GM12878 (cell line): Measurements from ENCODE around the gene FBXL17. TPM values are rescaled to one million over a fixed set of nuclear protein-coding genes. Genes with fewer than 3 reads are reported as not detected.

ENCODE experiments used
- ATAC-seq: fragments of 200-7000 bp; cut with Tn5 transposase; 3 replicates; pipeline ENCODE4 v1.9.1; 2020; ENCODE audit warnings: mild to moderate bottlenecking, moderate library complexity
- BruUV-seq: library from RNA; stranded (reverse); fragments of 400-500 nt; replicated peaks from 2 replicates; lab custom pipeline; 2021; lab: Mats Ljungman, UMichigan
- CTCF ChIA-PET: fragments of 300-600 bp; sonication (Branson Sonifier 250); formaldehyde crosslinking; extraction: SDS; loops from one replicate; lab custom pipeline; 2021; ENCODE audit warnings: inconsistent platforms; lab: Yijun Ruan, JAX
- POLR2A ChIA-PET: fragments of 350-600 bp; formaldehyde crosslinking; extraction: SDS; loops from one replicate; lab custom pipeline; 2021; ENCODE audit warnings: inconsistent platforms; lab: Charles Lee
- RAD21 ChIA-PET: fragments of 300-600 bp; sonication (Branson Sonifier 250); formaldehyde crosslinking; loops from one replicate; lab custom pipeline; 2023; ENCODE audit warnings: antibody characterized with exemption; ENCODE audit not compliant: unreplicated experiment; lab: Charles Lee
- SMC1A ChIA-PET: fragments of 300-600 bp; sonication (Branson Sonifier 250); formaldehyde crosslinking; loops from one replicate; lab custom pipeline; 2023; ENCODE audit not compliant: unreplicated experiment, uncharacterized antibody; lab: Charles Lee
- DNase-seq: peaks from one replicate; pipeline ENCODE4 v3.0.0-alpha.2; 2011; ENCODE audit warnings: low read depth, low spot score
- FAIRE-seq: peaks from 3 replicates; lab custom pipeline; 2011; peaks lifted over from hg19 to GRCh38; lab: Jason Lieb, UNC
- H2AFZ ChIP-seq: 2 replicates; pipeline ENCODE4 v1.6.0; 2011; ENCODE audit warnings: low read depth, low read length, control low read depth; ENCODE audit not compliant: control insufficient read depth
- H3K27ac ChIP-seq: 2 replicates; pipeline ENCODE4 v1.5.1; 2011; ENCODE audit warnings: control low read depth; ENCODE audit not compliant: control insufficient read depth, insufficient read depth
- H3K27me3 ChIP-seq, 2 experiments: replicated peaks in 1 of 2; 2 replicates each; pipeline versions ENCODE4 v1.6.0 to v1.6.1; 2011; ENCODE audit warnings: low read length in 1 of 2; ENCODE audit not compliant: control insufficient read depth in 2 of 2, insufficient read depth in 2 of 2
- H3K36me3 ChIP-seq, 2 experiments: 2 replicates each; pipeline ENCODE4 v1.5.1; 2011; ENCODE audit warnings: low read length in 1 of 2; ENCODE audit not compliant: control insufficient read depth in 2 of 2, insufficient read depth in 2 of 2
- H3K4me1 ChIP-seq: 2 replicates; pipeline ENCODE4 v1.6.1; 2011; ENCODE audit warnings: mild to moderate bottlenecking, low read length, moderate library complexity, mixed read lengths; ENCODE audit not compliant: control insufficient read depth, insufficient read depth
- H3K4me2 ChIP-seq: 2 replicates; pipeline ENCODE4 v1.6.0; 2011; ENCODE audit warnings: control low read depth; ENCODE audit not compliant: control insufficient read depth, insufficient read depth
- H3K4me3 ChIP-seq: fragments of 200-600 bp; sonication (generic); 2 replicates; pipeline ENCODE4 v1.5.1; 2016
- H3K79me2 ChIP-seq: 2 replicates; pipeline ENCODE4 v1.6.0; 2011; ENCODE audit warnings: low read length; ENCODE audit not compliant: control insufficient read depth, insufficient read depth
- H3K9ac ChIP-seq: 2 replicates; pipeline ENCODE4 v1.8.0; 2011; ENCODE audit warnings: low read length, control low read depth, mixed read lengths; ENCODE audit not compliant: control insufficient read depth, insufficient read depth
- H3K9me3 ChIP-seq: replicated peaks from 3 replicates; pipeline ENCODE4 v1.5.1; 2011; ENCODE audit warnings: mild to moderate bottlenecking, low read length; ENCODE audit not compliant: control insufficient read depth, insufficient read depth
- H4K20me1 ChIP-seq: 2 replicates; pipeline ENCODE4 v1.6.0; 2011; ENCODE audit not compliant: control insufficient read depth, insufficient read depth
- CEBPB ChIP-seq, 2 experiments: fragments of 150-350 bp in 1 of 2; IDR thresholded peaks; 2 replicates each; pipeline ENCODE4 v1.6.1; 2012 to 2014; ENCODE audit warnings: low read depth in 2 of 2, low read length in 2 of 2, borderline replicate concordance in 1 of 2, inconsistent platforms in 1 of 2
- ESRRA ChIP-seq: IDR thresholded peaks from 2 replicates; pipeline ENCODE4 v1.6.1; 2012; ENCODE audit warnings: mild to moderate bottlenecking, low read length, improper control_type of control experiment
- IRF4 ChIP-seq: IDR thresholded peaks from 2 replicates; pipeline ENCODE4 v1.6.1; 2011; ENCODE audit warnings: low read depth, low read length
- MTA3 ChIP-seq: IDR thresholded peaks from 2 replicates; pipeline ENCODE4 v1.6.1; 2012; ENCODE audit warnings: low read length, inconsistent platforms, borderline replicate concordance
- PAX8 ChIP-seq: fragments of 450-650 bp; IDR thresholded peaks from 2 replicates; pipeline ENCODE4 v1.6.1; 2017; ENCODE audit warnings: mild to moderate bottlenecking, moderate library complexity
- RB1 ChIP-seq: fragments of 450-650 bp; formaldehyde crosslinking; IDR thresholded peaks from 2 replicates; pipeline ENCODE4 v1.6.1; 2017; ENCODE audit warnings: mild to moderate bottlenecking, borderline replicate concordance
- SMAD5 ChIP-seq: IDR thresholded peaks from 2 replicates; pipeline ENCODE4 v1.6.1; 2016; ENCODE audit warnings: antibody characterized with exemption, low read depth
- SREBF2 ChIP-seq: IDR thresholded peaks from 2 replicates; pipeline ENCODE4 v1.6.1; 2012; ENCODE audit warnings: mild to moderate bottlenecking, low read length
- STAT1 ChIP-seq: fragments of 450-650 bp; conservative IDR thresholded peaks from 2 replicates; pipeline ENCODE4 v1.6.1; 2014; ENCODE audit warnings: antibody characterized with exemption, mild to moderate bottlenecking
- ZBED1 ChIP-seq: IDR thresholded peaks from 2 replicates; pipeline ENCODE4 v1.6.1; 2016; ENCODE audit warnings: borderline replicate concordance
- ZSCAN29 ChIP-seq: fragments of 450-650 bp; IDR thresholded peaks from 2 replicates; pipeline ENCODE4 v1.6.1; 2017; ENCODE audit warnings: mild to moderate bottlenecking, moderate library complexity
- in situ Hi-C: fragments of 300-500 bp; cut with MboI; formaldehyde crosslinking; loops from 9 replicates; pipeline ENCODE4 v1.14.3; 2018; ENCODE audit warnings: mixed read lengths
- intact Hi-C: fragments of 100-400 bp; cut with micrococcal nuclease; formaldehyde crosslinking; loops from one replicate; pipeline ENCODE4 v1.14.2; 2022; ENCODE audit not compliant: unreplicated experiment
- polyA plus RNA-seq, 11 experiments: library from polyadenylated mRNA; depleted of rRNA in 4 of 11; unstranded in 6 of 11; stranded (reverse) in 5 of 11; fragments of >200 nt; fragmentation: Nextera tagmentation in 4 of 11; fragmentation: Illumina TruSeq in 1 of 11; extraction: Ambion mirVana in 4 of 11; extraction: Trizol in 1 of 11; gene quantifications; 1 replicate in 1 of 11; 2 replicates in 10 of 11; pipeline versions ENCODE4 v1.2.1 to v1.2.3, GENCODE V29; 2011 to 2016; ENCODE audit warnings: inconsistent platforms in 2 of 11, missing spikeins in 2 of 11, low read depth in 1 of 11
- total RNA-seq, 4 experiments: library from RNA; depleted of rRNA in 3 of 4; stranded (reverse); fragments of >200 nt in 3 of 4; fragmentation: Illumina TruSeq in 1 of 4; extraction: Trizol in 1 of 4; gene quantifications; 2 replicates each; pipeline versions ENCODE4 v1.2.1 to v1.2.3, GENCODE V29; 2013 to 2021
- TF ChIP-seq, protein P1 (sequence below): fragments of 450-650 bp; formaldehyde crosslinking; IDR thresholded peaks from 2 replicates; pipeline ENCODE4 v1.5.0; 2022; ENCODE audit warnings: mild to moderate bottlenecking, missing genetic modification characterization
- TF ChIP-seq, protein P2 (sequence below): IDR thresholded peaks from 2 replicates; pipeline ENCODE4 v1.6.1; 2012; ENCODE audit warnings: low read depth, low read length, improper control_type of control experiment
- TF ChIP-seq, protein P3 (sequence below): fragments of 450-650 bp; IDR thresholded peaks from 2 replicates; pipeline ENCODE4 v1.6.1; 2016; ENCODE audit warnings: mild to moderate bottlenecking
- TF ChIP-seq, protein P4 (sequence below): fragments of 450-650 bp; formaldehyde crosslinking; IDR thresholded peaks from 2 replicates; pipeline ENCODE4 v1.4.0; 2020; ENCODE audit warnings: mild to moderate bottlenecking, moderate library complexity

Gene FBXL17
- total and polyA plus RNA-seq, 10 of the 15 experiments (the other 5 are each of a cell fraction or from before 2014, with no cell fraction given) = 0.88 to 9.0 (median 4.4) TPM

DNA sequence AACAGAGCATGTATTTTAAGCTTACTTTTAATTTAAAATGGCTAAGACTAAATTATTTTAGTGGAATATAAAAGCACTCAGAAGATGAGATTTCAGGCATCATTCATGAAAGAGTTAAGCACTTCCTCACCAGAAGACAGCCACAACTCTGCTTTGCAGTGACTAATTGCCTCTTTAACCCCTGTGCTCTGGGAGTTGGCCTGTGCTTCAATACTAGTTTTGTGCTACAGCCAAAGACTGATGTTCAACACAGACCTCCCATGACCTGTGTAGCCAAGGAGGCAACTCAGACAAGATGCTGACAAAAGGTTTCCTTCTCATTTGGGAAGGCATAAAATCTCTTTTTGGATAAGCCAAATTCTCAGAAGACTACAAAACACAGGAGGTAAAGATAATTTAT lies 353.5 kb downstream of the FBXL17 start:
- Histone ChIP-seq H4K20me1 (no peaks in the 10 kb centered on the region), H3K4me3 (no peak overlapping the region), H3K9ac (no peak overlapping the region), H3K4me1 (no peaks in the 10 kb centered on the region), H3K79me2 (no peaks in the 10 kb centered on the region), H3K9me3 (no peaks in the 10 kb centered on the region), H2AFZ (no peak overlapping the region), H3K27me3 (no peaks in the 10 kb centered on the region), H3K36me3 (no peaks in the 10 kb centered on the region), H3K27ac (no peak overlapping the region), H3K4me2 (no peak overlapping the region)
- SMC1A ChIA-PET = interaction anchor here (1.4 to 2.0 kb wide), 2 partner anchors 10 to 217 kb away, joined by 5 to 11 read pairs; no protein-coding TSS in a partner anchor
- RAD21 ChIA-PET = interaction anchor here (0.7 kb wide), 1 partner anchor 216 kb away, joined by 3 read pairs; no protein-coding TSS in a partner anchor
- ATAC-seq = peak; percentile 50; the same call in 2 of the 3 replicates
- CTCF ChIA-PET = no interaction called here
- in situ Hi-C loops = no loop called here
- DNase-seq = no peak
- POLR2A ChIA-PET = no interaction called here
- FAIRE-seq = no peak
- intact Hi-C loops = no loop called here
- BruUV-seq = no TSS peak
- no peak for TF ChIP-seq IRF4
- no peak for TF ChIP-seq CEBPB (IDR thresholded peaks at IDR 0.05; ENCODE audit: borderline replicate concordance in 1 of 2, low read depth in 2 of 2, low read length in 2 of 2)
- TF ChIP-seq, protein P1, sequence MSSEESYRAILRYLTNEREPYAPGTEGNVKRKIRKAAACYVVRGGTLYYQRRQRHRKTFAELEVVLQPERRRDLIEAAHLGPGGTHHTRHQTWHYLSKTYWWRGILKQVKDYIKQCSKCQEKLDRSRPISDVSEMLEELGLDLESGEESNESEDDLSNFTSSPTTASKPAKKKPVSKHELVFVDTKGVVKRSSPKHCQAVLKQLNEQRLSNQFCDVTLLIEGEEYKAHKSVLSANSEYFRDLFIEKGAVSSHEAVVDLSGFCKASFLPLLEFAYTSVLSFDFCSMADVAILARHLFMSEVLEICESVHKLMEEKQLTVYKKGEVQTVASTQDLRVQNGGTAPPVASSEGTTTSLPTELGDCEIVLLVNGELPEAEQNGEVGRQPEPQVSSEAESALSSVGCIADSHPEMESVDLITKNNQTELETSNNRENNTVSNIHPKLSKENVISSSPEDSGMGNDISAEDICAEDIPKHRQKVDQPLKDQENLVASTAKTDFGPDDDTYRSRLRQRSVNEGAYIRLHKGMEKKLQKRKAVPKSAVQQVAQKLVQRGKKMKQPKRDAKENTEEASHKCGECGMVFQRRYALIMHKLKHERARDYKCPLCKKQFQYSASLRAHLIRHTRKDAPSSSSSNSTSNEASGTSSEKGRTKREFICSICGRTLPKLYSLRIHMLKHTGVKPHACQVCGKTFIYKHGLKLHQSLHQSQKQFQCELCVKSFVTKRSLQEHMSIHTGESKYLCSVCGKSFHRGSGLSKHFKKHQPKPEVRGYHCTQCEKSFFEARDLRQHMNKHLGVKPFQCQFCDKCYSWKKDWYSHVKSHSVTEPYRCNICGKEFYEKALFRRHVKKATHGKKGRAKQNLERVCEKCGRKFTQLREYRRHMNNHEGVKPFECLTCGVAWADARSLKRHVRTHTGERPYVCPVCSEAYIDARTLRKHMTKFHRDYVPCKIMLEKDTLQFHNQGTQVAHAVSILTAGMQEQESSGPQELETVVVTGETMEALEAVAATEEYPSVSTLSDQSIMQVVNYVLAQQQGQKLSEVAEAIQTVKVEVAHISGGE (CRISPR knock-in tag) = no peak
- TF ChIP-seq SMAD5 = no peak
- TF ChIP-seq ESRRA = no peak
- TF ChIP-seq, protein P2, sequence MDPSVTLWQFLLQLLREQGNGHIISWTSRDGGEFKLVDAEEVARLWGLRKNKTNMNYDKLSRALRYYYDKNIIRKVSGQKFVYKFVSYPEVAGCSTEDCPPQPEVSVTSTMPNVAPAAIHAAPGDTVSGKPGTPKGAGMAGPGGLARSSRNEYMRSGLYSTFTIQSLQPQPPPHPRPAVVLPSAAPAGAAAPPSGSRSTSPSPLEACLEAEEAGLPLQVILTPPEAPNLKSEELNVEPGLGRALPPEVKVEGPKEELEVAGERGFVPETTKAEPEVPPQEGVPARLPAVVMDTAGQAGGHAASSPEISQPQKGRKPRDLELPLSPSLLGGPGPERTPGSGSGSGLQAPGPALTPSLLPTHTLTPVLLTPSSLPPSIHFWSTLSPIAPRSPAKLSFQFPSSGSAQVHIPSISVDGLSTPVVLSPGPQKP = no peak
- TF ChIP-seq MTA3 = no peak
- TF ChIP-seq PAX8 = no peak
- TF ChIP-seq, protein P3, sequence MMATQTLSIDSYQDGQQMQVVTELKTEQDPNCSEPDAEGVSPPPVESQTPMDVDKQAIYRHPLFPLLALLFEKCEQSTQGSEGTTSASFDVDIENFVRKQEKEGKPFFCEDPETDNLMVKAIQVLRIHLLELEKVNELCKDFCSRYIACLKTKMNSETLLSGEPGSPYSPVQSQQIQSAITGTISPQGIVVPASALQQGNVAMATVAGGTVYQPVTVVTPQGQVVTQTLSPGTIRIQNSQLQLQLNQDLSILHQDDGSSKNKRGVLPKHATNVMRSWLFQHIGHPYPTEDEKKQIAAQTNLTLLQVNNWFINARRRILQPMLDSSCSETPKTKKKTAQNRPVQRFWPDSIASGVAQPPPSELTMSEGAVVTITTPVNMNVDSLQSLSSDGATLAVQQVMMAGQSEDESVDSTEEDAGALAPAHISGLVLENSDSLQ = no peak
- TF ChIP-seq ZBED1 = no peak
- TF ChIP-seq SREBF2 = no peak
- no peak for TF ChIP-seq STAT1
- TF ChIP-seq ZSCAN29 = no peak
- TF ChIP-seq, protein P4, sequence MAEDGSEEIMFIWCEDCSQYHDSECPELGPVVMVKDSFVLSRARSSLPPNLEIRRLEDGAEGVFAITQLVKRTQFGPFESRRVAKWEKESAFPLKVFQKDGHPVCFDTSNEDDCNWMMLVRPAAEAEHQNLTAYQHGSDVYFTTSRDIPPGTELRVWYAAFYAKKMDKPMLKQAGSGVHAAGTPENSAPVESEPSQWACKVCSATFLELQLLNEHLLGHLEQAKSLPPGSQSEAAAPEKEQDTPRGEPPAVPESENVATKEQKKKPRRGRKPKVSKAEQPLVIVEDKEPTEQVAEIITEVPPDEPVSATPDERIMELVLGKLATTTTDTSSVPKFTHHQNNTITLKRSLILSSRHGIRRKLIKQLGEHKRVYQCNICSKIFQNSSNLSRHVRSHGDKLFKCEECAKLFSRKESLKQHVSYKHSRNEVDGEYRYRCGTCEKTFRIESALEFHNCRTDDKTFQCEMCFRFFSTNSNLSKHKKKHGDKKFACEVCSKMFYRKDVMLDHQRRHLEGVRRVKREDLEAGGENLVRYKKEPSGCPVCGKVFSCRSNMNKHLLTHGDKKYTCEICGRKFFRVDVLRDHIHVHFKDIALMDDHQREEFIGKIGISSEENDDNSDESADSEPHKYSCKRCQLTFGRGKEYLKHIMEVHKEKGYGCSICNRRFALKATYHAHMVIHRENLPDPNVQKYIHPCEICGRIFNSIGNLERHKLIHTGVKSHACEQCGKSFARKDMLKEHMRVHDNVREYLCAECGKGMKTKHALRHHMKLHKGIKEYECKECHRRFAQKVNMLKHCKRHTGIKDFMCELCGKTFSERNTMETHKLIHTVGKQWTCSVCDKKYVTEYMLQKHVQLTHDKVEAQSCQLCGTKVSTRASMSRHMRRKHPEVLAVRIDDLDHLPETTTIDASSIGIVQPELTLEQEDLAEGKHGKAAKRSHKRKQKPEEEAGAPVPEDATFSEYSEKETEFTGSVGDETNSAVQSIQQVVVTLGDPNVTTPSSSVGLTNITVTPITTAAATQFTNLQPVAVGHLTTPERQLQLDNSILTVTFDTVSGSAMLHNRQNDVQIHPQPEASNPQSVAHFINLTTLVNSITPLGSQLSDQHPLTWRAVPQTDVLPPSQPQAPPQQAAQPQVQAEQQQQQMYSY (CRISPR knock-in tag) = no peak
- no peak for TF ChIP-seq RB1
